Skeletal muscle satellite cell (primary cell): ENCODE results near the gene RAB3C.

Source experiments
- H3K27me3 ChIP-seq: 2 replicates; pipeline ENCODE4 v1.7.0; 2013; ENCODE audit warnings: low read length; ENCODE audit not compliant: control insufficient read depth, insufficient read depth
- H3K36me3 ChIP-seq: 2 replicates; pipeline ENCODE4 v1.7.0; 2013; ENCODE audit warnings: mild to moderate bottlenecking, control low read depth, low read length; ENCODE audit not compliant: insufficient read depth
- H3K4me1 ChIP-seq: 2 replicates; pipeline ENCODE4 v1.7.0; 2013; ENCODE audit warnings: low read length; ENCODE audit not compliant: control insufficient read depth, insufficient read depth
- H3K4me2 ChIP-seq: 2 replicates; pipeline ENCODE4 v1.7.0; 2013; ENCODE audit warnings: mild to moderate bottlenecking, low read length
- H3K4me3 ChIP-seq: 2 replicates; pipeline ENCODE4 v1.7.0; 2013; ENCODE audit warnings: low read length
- H3K9ac ChIP-seq: 2 replicates; pipeline ENCODE4 v1.7.0; 2013; ENCODE audit warnings: mild to moderate bottlenecking, low read depth, low read length, moderate library complexity
- H3K9me3 ChIP-seq: replicated peaks from 2 replicates; pipeline ENCODE4 v1.7.0; 2013; ENCODE audit warnings: mild to moderate bottlenecking, control low read depth, low read length

Gene RAB3C

DNA sequence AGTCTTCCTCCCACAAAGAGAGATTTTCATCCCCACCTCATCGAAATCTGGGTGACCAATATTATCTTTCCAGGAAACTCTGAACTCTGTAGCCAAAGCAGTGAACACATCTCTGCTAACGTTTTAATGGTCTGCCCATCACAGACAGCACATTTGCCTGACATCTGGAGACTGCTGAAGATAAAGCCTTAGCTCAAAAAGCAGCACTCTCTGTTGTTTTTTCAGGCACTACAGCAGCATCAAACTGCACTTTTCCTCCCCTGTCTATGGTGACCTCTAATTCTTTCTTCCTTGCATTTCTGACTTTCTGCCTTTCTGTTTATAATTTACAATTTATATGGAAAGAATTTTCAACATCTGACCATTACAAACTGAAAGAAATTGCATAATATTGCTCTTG, 66.8 kb downstream of the RAB3C start:
- H3K4me1 ChIP-seq = no peaks in the 10 kb centered on the region
- no peak overlapping the region for H3K4me2 ChIP-seq
- no peak overlapping the region for H3K4me3 ChIP-seq
- H3K9me3 ChIP-seq = no peaks in the 10 kb centered on the region
- peaks cover 5% of the 10 kb centered on the region for H3K27me3 ChIP-seq
- no peak overlapping the region for H3K9ac ChIP-seq
- H3K36me3 ChIP-seq = no peaks in the 10 kb centered on the region

DNA sequence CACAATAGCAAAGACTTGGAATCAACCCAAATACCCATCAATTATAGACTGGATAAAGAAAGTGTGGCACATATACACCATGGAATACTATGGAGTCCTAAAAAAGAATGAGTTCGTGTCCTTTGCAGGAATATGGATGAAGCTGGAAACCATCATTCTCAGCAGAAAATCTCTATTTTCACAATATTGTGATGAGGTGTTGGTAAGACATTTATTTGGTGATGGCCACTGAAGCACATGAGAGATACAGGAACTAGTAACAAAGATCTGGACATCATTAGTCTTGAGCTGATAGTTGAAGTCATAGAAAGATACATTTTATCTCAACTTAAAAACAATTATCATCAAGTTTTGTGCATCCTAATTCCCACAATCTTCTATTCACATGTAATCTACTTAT, 70.6 kb downstream of the RAB3C start:
- Histone ChIP-seq H3K9ac (no peak overlapping the region), H3K36me3 (no peaks in the 10 kb centered on the region), H3K4me1 (no peaks in the 10 kb centered on the region), H3K4me2 (no peak overlapping the region), H3K27me3 (peaks cover 5% of the 10 kb centered on the region), H3K4me3 (no peak overlapping the region), H3K9me3 (no peaks in the 10 kb centered on the region)

DNA sequence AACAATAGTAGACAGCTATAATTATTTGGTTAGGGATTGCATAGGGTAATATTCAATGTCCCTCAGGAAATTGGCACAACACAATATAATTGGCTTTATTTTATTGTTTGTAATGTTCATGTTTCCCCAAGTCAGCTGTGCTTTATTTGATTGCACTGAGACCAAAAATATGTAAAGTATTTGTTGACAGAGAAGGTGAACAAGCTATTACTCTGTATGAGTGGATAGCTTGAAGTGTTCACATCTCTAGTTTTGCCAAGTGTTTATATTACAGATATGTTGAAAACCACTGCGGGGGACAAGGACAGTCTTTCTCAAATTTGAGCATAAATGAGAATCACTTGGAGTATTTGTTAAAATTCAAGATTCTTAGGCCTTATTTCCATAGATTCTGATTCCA, 83.3 kb downstream of the RAB3C start:
- H3K27me3 ChIP-seq = peaks cover 3% of the 10 kb centered on the region
- no peaks in the 10 kb centered on the region for H3K4me1 ChIP-seq
- H3K9ac ChIP-seq = no peak overlapping the region
- no peaks in the 10 kb centered on the region for H3K9me3 ChIP-seq
- no peak overlapping the region for H3K4me2 ChIP-seq
- H3K36me3 ChIP-seq = no peaks in the 10 kb centered on the region
- H3K4me3 ChIP-seq = no peak overlapping the region

DNA sequence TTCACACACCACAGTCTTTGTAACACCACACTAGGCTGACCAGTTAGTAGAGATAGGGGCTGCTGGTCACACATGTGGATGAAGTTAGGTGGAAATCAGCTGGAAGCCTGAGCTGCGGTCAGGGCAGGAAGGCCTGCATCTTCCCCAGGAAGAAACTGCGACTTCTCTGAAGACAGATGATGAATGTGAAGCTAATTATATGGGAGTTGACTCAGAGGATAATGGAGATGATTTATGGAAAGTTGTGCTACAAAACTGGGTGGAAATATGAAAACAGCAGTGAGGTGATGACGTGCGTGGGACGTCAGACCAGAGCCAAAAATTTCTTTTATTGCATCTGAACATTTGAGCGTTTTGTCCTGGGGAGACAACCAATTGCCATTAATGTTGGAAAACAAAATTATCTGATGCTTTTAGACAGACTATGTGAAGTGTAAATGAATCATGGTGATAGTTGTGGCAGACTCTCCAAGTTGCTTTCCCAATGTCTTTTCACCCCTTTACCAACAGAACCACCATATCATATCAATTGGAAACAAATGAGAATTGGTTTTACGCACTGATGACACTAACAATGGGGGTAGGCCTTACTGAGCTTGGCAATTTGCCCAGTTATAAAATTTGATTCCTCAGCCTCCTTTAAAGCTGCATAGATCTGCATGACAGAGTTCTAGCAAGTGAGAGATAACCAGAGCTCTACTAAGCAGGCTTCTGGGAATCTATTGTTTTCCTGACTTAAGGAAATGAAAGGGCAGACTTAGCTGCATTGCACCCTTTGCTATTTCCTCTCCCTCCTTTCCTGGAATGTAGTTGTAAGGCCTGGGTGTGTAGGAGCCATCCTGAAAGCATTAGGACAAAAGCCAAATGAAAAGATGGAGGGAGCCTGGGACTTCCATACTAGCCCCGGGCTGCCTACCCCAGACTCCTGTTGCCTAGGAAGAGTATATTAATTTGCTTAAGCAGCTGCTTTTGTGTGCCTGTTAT, 84.0 kb downstream of the RAB3C start:
- Histone ChIP-seq H3K9me3 (no peaks in the 10 kb centered on the region), H3K9ac (no peak overlapping the region), H3K27me3 (peaks cover 3% of the 10 kb centered on the region), H3K4me2 (no peak overlapping the region), H3K4me1 (no peaks in the 10 kb centered on the region), H3K4me3 (no peak overlapping the region), H3K36me3 (no peaks in the 10 kb centered on the region)

DNA sequence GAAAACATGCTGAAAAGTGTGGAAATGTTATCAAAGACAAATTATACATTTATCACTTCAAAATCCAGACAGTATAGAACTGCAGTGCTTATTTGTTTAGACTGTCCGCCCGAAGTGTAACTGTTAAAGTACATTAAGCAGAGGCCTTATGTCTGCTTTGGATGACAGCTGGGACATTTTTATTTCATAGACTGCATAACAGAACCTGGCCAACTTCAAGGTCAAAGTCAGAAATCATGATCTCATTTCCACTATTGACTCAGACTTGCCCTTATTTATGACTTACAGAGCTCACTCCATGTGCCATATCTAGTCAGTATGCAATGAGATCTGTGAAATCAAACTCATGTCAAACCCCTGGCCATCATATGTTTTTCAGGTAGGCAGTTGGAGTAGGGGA, 87.7 kb downstream of the RAB3C start:
- Histone ChIP-seq H3K9ac (no peak overlapping the region), H3K4me3 (no peak overlapping the region), H3K4me1 (no peaks in the 10 kb centered on the region), H3K27me3 (no peaks in the 10 kb centered on the region), H3K4me2 (no peak overlapping the region), H3K9me3 (no peaks in the 10 kb centered on the region), H3K36me3 (no peaks in the 10 kb centered on the region)

DNA sequence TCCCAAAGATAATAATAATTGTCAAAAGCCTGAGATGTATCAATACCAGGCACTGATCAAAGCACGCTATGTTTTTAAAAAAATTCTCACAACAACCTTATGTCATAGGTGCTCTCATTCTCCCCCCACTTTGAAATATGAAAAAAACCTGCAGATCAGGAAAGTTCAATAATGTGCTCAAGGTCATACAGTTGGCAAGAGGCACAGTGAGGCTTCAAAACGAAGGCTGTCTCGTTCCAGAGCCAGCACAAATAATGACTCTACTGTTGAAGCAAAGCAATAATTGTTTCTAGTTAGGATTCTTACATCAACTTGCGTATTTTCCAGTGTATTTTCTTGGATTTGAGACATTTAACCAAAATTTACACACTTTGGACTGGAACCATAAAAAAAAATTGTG, 88.3 kb downstream of the RAB3C start:
- Histone ChIP-seq H3K9me3 (no peaks in the 10 kb centered on the region), H3K36me3 (no peaks in the 10 kb centered on the region), H3K4me1 (no peaks in the 10 kb centered on the region), H3K4me2 (no peak overlapping the region), H3K4me3 (no peak overlapping the region), H3K9ac (no peak overlapping the region), H3K27me3 (no peaks in the 10 kb centered on the region)

DNA sequence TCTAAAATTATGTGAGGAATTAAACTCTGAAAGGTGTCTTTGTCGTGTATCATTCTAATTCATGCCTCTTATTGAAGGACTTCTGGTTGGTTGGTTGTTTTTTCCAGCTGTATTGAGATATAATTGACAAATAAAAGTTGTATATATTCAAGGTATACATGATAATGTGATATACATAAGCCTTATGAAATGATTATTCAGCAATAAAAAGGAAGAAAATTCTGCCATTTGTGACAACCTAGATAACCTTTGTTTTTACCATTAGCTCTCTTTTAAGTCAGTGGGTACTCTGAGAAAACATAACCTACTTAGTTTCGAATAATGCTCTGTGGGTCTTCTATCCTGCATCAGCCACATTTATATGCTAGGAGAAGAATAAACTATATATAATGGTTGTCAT, 89.6 kb downstream of the RAB3C start:
- no peaks in the 10 kb centered on the region for H3K4me1 ChIP-seq
- H3K9ac ChIP-seq = no peak overlapping the region
- no peak overlapping the region for H3K4me3 ChIP-seq
- H3K9me3 ChIP-seq = no peaks in the 10 kb centered on the region
- H3K36me3 ChIP-seq = no peaks in the 10 kb centered on the region
- H3K4me2 ChIP-seq = no peak overlapping the region
- no peaks in the 10 kb centered on the region for H3K27me3 ChIP-seq

DNA sequence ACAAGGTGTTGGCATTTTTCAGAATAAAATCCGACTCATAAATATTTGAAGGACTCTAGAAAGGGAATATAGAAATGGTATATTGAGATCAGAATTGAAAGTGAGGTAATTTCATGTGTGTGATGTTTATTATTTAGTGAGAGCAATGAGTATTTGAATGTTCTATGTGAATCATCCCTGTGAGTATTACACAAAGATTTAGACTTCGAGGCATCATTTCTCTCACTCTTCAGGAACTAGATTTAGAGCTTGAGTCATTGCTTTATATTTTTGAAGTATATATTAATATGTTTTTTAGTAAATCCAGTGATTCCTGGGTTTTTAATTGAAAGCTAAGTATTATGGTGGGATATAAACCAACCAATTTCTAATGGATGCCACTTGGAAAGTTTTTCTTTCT, 91.2 kb downstream of the RAB3C start:
- Histone ChIP-seq H3K27me3 (no peaks in the 10 kb centered on the region), H3K36me3 (no peaks in the 10 kb centered on the region), H3K4me3 (no peak overlapping the region), H3K4me2 (no peak overlapping the region), H3K9me3 (no peaks in the 10 kb centered on the region), H3K4me1 (no peaks in the 10 kb centered on the region), H3K9ac (no peak overlapping the region)

DNA sequence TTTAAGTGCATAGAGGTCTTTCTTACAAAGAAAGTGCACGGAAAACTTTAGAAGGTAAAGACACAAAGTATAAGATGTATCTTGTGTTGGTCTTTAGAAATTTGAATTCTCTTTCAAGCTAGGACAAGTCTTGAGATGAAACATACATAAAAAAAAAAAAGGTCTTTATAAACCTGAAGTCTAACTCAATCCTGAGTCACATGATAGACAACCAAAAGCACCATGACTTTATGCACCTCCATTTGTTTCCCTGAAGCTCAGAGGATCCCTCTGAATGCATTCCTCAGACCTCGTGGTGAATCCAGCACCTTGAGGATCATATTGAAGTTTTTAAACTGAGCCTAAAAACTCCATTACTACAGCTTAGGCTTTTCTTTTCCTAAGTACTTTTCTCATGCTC, 91.8 kb downstream of the RAB3C start:
- Histone ChIP-seq H3K4me2 (no peak overlapping the region), H3K9ac (no peak overlapping the region)

DNA sequence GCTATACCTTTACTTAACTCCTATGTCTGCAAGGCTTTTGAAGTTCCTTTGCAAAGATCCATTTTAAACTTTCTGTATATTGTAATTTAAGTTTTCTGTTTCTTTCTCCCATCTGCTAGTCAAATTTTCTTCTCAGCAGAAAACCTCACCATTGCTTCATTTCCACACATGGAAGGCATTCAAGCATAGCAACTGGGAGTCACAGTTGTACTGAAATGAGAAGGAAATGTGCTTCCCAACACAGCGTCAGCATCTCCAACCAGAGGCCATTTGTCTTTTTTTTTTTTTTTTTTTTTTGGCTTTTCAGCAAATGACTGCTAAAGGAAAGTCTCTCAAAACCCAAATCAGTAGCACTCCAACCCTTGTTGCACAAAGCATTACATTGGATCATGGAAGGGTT, 92.5 kb downstream of the RAB3C start:
- no peak overlapping the region for H3K4me3 ChIP-seq
- no peak overlapping the region for H3K9ac ChIP-seq
- H3K36me3 ChIP-seq = no peaks in the 10 kb centered on the region
- no peaks in the 10 kb centered on the region for H3K4me1 ChIP-seq
- H3K4me2 ChIP-seq = no peak overlapping the region
- H3K27me3 ChIP-seq = no peaks in the 10 kb centered on the region
- H3K9me3 ChIP-seq = no peaks in the 10 kb centered on the region

More for the DNA sequence above, 91.8 kb downstream of the RAB3C start:
- Histone ChIP-seq H3K27me3 (no peaks in the 10 kb centered on the region), H3K4me1 (no peaks in the 10 kb centered on the region), H3K4me3 (no peak overlapping the region), H3K9me3 (no peaks in the 10 kb centered on the region), H3K36me3 (no peaks in the 10 kb centered on the region)

DNA sequence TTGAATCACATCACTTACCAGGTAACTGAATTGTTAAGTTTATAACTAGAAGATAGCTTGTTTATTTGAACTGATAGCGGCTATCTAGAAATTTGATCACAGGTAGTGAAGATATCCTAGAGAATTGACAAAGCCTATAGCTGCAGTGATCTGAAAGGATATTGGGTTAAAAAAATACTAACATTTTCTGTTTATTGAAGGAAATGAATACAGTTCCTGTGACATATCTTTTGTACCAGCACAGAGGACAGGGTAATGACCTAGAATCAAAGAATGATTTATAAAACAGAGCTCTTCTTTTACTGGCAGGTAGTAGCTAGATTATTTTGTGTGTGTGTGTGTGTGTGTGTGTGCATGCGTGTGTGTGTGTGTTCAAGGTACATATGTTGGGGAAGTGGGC, 94.8 kb downstream of the RAB3C start:
- no peaks in the 10 kb centered on the region for H3K27me3 ChIP-seq
- H3K9me3 ChIP-seq = no peaks in the 10 kb centered on the region
- no peaks in the 10 kb centered on the region for H3K4me1 ChIP-seq
- no peak overlapping the region for H3K4me2 ChIP-seq
- H3K36me3 ChIP-seq = no peaks in the 10 kb centered on the region
- H3K4me3 ChIP-seq = no peak overlapping the region
- H3K9ac ChIP-seq = no peak overlapping the region

DNA sequence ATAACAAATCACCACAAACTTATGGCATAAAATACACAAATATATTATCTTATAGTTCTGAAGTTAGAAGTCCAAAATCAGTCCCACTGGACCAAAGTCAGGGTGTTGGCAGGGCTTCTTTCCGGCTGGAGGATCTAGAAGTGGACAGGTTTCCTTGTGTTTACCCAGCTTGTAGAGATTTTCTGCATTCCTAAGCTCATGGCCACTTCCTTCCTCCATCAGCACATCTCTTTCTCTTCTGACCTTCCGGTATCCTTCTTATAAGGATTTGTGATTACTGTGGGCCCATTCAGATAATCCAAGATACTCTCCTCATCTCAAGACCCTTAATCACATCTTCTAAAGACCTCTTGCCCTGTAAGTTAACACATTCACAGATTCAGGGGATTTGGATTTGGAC, 97.6 kb downstream of the RAB3C start:
- H3K4me1 ChIP-seq = no peaks in the 10 kb centered on the region
- H3K9me3 ChIP-seq = no peaks in the 10 kb centered on the region
- no peaks in the 10 kb centered on the region for H3K36me3 ChIP-seq
- no peaks in the 10 kb centered on the region for H3K27me3 ChIP-seq
- no peak overlapping the region for H3K4me3 ChIP-seq
- no peak overlapping the region for H3K4me2 ChIP-seq
- H3K9ac ChIP-seq = no peak overlapping the region
